Left renal pelvis (tissue), 4 donors: Measurements from ENCODE around the gene TAF11. TPM values are rescaled to one million over a fixed set of nuclear protein-coding genes. Genes with fewer than 3 reads are reported as not detected.
"Not testable (repeated sequence)": the region's sequence is repeated elsewhere in the genome, so short reads cannot be mapped to it uniquely, and the experiment has no call there.

Experiments used
- DNase-seq, 4 donors: peaks; one replicate each; pipeline ENCODE4 v3.0.0-alpha.2; 2013; ENCODE audit warnings: low read depth in 4 of 4, low spot score in 3 of 4
- polyA plus RNA-seq, 4 donors: library from polyadenylated mRNA; unstranded; fragments of 120-200 nt; gene quantifications; one replicate each; pipeline ENCODE4 v1.2.1, GENCODE V29; 2013; ENCODE audit not compliant: insufficient read length in 4 of 4

TAF11 gene
- polyA plus RNA-seq, 4 donors, result 45.1 to 51.1 (median 47.6) TPM

DNA sequence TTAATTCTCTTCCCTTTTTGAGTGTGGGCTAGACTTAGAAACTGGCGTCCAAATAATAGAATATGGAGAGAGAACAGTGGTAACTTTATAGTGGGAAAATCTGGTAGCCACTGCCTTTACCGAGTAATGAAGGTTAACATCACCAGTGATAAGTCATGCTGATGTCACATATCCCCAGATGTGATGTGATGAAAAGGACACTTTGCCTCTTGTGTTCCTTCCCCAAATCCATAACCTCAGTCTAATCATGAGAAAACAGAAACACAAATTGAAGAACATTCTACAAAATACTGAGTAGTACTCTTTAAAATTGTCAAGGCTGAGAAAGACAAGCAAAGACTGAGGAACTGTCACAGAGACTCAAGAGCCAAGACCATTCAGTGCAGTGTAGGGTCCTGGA is 19.0 kb upstream of the TAF11 start:
- no peak for DNase-seq

DNA sequence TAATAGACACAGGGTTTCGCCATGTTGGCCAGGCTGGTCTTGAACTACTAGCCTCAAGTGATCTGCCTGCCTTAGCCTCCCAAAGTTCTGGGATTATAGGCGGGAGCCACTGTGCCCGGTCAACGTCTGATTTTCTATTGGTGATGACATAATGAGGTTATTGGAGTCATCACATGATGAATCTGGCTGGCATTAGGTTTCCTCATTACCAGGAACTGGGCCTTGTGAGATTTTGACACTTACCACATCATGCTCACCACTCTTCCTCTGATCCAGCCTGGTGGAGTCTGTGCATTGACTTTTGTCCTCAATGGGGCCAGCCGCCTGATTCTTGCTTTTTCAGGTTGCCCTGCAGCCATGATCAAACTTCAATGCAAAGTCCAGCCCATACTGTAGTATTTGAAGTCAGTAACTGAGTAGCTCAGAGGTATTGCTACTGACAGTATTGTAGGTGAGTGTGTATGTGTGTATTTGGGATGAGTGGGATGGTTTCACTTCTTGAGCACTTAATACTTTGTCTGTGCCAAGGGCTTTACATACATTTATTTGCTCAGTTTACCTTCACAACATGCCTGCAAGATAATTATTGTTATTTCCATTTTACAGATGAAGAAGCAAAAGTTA is 17.3 kb upstream of the TAF11 start:
- DNase-seq, result no peak

DNA sequence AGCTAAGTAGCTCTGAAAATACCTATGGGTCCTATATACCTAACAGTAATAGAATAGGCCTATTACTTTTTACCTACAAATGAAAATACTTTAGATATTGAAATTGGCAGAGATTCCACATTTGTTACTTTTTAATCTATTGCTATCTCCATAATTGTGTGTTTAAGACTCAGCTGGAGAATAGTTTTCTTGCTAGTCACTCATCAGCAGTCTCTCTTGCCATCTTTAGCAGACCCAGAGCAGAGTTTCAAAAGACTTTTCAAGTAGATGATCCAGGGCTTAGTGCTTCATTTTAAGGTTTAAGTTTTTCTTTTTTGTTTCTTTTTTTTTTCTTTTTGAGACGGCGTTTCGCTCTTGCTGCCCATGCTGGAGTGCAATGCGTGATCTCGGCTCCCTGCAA is 14.1 kb upstream of the TAF11 start:
- DNase-seq, result no peak

- DNase-seq, result no peak
Measured at GRCh38 chr6:34900321-34901031, 12.6 kb upstream of the TAF11 start.

DNA sequence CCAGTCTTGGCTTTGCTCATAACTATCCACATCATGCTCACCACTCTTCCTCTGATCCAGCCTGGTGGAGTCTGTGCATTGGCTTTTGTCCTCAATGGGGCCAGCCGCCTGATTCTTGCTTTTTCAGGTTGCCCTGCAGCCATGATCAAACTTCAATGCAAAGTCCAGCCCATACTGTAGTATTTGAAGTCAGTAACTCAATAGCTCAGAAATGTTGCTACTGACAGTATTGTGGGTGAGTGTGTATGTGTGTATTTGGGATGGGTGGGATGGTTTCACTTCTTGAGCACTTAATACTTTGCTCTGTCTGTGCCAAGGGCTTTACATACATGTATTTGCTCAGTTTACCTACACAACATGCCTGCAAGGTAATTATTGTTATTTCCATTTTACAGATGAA is 11.9 kb upstream of the TAF11 start:
- DNase-seq, result not testable (repeated sequence)

DNA sequence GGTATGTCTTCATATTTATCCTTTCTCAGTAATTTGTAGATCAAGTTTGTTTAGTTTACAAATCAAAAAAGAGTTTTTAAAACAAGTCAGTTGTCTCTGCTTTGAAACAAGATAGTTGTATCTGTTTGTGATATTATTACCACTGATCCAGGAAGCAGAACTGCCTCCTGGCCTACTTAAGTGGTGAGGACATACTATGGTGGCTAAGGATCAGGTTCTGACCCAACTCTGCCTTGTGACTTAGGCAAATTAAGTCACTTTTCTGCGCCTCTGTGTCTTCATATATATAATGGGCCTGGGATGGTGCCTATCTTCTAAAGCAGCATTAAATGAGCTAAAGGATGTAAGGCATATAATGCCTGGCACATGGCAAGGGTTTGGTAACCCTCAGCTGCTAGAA is 9.9 kb upstream of the TAF11 start:
- no peak for DNase-seq

GRCh38 chr6:34897130-34897529 is 9.3 kb upstream of the TAF11 start:
- DNase-seq, result no peak

DNA sequence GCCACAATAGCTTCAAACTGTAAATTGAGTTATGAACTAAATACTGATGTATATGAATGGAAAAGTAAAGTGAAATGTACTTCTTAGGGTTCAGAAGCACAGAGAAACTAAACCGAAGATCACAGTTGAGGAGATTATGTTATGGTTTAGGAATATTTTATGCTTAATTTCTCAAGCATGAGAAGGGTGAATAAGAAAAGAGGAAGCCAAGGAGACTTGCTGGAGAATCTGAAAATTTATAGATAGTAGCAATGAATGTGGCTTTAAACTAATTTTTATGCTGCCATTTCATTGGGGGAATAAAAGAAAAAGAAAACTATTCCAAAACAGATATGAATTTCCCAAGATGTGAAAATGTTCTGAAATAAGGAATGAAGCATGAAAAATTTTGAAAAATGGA is 6.9 kb upstream of the TAF11 start:
- DNase-seq, result no peak

DNA sequence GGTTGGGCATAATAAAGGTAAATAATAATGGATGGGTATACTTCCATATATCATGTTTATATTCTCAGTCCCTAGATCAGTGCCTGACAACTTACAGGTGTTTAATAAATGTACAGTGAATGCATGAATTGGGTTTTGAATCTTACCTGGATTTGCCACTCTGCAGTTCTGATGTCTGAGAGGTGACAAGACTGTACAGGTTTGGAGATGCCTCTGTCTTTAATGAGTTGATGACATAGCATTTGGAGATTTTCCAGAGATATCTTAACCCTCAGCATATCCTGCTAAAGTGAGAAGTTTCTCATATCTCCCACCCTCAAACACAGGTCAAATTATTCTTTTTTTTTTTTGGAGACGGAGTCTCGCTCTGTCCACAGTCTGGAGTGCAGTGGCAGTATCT is 3.5 kb upstream of the TAF11 start:
- DNase-seq, result no peak

DNA sequence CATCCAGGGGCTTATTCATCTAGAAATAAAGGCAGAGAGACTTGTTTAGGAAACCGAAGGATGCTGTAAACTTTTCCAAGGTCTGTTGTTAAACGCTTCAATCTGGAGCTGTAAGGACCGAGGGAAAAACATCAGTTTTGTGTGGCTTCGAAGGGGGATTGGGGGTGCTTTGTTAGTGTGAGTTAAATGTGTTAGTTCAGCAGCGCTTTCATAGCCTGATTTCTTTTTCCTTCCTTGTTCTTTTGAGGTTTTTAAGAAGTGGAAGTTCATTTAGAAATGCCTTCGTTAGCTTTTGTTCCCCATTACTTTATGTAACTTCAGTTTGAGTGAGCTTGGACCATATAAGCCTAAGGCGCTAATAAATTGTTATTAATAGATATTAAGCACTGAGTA is 2.7 kb upstream of the TAF11 start:
- no peak for DNase-seq

DNA sequence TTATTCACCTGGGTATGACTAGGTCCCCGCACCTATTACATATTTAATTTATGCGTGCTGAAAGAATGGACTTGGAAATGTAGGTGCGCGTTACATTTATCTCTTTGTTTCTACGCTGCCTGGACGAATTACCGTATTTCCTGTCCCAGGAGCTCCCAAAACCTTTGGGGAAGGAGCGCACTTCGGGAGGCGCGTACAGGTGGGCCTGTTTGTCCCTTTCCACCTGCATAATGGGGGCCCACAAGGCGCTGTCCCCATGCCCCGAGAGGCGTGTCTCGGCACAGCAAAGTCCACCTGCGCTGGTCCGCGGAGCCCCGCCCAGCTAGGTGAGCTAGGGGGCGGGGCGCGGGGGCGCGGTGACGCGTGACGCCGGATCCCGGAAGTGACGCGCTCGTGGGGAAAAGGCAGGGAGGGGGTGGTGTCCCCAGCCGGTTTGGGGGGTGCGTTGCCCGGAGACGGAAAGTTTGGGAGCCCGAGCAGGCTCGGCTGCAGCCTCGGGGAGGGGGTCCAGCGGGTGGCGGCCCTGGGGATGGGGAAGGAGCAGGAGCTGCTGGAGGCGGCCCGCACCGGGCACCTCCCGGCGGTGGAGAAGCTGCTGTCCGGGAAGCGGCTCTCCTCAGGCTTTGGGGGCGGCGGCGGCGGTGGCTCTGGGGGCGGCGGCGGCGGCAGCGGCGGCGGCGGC is 1.2 kb upstream of the TAF11 start, which contains the start of gene ANKS1A:
ANKS1A (plus strand) TSS at position 382 of the 682 bp plus-strand sequence; CDS start at position 530, 148 bp downstream.
- peak in 3 of 4 donors; percentile 67 to 75 (median 70) for DNase-seq

GRCh38 chr6:34888514-34888856 is 643 bp upstream of the TAF11 start:
- peak in 1 of 4 donors; percentile 2 for DNase-seq

GRCh38 chr6:34885837-34886236 is 2.0 kb downstream of the TAF11 start:
- DNase-seq, result not testable (repeated sequence)

DNA sequence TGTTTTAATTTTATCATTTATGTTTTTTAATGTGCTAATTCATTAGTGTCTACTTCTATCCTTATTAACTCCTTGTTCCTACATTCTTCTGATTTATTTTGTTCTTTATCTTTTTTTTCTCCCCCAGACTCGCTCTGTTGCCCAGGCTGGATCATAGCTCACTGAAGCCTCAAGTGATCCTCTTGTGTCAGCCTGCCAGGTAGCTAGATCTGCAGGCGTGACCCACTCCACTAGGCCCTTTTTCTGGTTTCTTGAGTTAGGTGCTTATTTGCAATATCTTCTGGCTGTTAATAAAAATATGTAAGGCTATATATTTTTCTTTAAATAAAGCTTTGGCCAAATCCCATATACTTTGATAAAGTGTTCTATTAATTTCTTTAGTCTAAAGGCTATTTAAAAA is 2.8 kb downstream of the TAF11 start:
- DNase-seq, result no peak

- DNase-seq, result not testable (repeated sequence)
Measured at GRCh38 chr6:34884073-34884472, 3.8 kb downstream of the TAF11 start.

DNA sequence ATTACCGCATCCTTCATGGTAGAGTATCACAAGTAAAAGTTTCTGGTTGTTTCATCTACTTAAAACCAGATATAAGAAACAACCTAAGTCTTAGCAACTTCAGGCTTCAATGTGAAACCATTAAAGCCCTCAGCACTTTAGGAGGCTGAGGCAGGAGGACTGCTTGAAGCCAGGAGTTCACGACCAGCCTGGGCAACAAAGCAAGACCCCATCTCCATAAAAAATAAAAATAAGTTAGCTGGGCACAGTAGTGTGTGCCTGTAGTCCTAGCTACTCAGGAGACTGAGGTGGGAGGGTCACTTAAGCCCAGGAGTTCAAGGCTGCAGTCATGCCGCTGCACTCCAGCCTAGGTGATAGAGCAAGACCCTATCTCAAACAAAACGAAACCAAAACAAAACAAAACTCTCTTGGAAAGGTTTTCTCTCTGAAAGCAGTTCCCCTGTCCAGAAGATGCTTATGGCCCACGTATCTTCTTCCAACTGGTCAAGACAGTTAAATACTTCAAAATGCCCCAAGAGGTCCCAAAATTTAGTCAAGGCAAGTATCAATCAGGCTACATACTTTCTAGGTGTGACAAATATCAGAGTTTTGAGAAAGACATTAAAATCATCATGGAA is 9.9 kb downstream of the TAF11 start:
- no peak for DNase-seq

- DNase-seq, result no peak
Measured at GRCh38 chr6:34877259-34877658, 10.6 kb downstream of the TAF11 start.

- DNase-seq, result no peak
Measured at GRCh38 chr6:34876472-34876871, 11.4 kb downstream of the TAF11 start.

DNA sequence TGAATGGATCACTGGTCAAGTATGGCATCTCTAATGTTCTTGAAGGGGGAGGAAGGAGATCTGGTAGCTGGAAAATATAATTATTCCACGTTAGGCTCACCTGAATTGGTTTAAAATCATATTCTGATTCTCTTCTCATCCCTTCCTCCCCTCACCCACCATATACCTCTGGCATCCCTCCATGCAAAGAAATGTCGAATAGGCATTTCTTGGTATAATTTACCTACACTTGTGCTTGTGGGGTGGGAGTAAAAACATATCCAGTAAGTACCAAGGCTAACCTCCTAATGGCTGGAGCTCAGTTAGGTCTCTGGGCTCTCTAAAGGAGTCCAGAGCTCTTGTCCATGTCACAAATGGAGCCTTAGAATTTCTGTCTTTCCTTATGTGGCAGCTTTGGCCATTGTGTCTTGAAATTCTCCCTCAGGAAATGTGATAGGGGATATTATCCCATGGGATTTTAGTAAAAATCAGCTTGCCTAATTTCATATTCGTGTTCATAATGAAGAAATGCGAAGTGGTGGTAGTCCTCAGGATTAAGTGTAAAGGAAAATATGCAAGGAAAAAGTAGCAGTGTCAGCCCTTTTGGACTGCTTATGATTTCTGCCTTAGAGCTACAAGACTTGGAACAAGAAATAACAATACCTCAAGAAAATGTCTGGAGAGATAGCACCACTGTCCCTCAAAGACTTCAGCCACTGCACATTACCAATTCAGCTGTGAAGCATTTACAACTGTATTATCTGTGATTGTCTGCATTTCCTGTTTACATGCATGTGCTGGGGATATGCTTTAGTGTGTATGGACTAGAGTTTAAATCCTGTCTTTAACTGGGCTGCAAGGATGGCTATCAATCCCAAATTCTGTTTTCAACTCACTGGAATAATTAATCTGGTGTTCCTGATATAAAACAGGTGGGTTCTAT is 12.3 kb downstream of the TAF11 start:
- DNase-seq, result no peak

GRCh38 chr6:34872332-34872731 is 15.5 kb downstream of the TAF11 start:
- no peak for DNase-seq
